ENCODE measurements around the gene AP4M1.

Gene AP4M1

DNA sequence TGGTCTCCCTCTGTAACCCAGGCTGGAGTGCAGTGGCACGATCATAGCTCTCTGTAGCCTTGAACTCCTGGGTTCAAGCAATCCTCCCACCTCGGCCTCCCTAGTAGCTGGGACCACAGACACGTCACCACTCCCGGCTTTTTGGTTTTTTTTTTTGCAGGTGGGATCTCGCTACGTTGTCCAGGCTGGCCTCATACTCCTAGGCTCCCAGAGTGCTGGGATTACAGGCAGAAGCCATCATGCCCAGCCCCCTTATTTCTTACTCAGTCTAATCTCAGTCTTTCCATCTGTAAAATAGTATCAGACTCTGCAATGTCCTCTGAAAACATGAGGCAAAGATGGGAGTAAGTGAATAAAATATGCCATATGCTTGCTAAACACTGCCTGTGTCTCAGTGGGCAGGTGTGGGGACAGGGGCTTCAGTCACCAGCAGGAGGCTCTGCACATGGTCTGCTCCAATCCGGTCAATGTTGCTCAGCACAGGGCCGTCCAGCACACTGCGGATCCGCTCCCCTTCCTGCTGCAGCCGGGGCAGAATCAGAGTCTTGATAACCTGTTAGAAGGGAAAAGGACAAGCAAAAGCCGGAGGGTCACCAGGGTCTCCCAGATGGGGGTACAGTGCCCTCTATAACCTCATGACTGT lies 8.2 kb downstream of the AP4M1 start:
- TF ChIP-seq, protein P1, sequence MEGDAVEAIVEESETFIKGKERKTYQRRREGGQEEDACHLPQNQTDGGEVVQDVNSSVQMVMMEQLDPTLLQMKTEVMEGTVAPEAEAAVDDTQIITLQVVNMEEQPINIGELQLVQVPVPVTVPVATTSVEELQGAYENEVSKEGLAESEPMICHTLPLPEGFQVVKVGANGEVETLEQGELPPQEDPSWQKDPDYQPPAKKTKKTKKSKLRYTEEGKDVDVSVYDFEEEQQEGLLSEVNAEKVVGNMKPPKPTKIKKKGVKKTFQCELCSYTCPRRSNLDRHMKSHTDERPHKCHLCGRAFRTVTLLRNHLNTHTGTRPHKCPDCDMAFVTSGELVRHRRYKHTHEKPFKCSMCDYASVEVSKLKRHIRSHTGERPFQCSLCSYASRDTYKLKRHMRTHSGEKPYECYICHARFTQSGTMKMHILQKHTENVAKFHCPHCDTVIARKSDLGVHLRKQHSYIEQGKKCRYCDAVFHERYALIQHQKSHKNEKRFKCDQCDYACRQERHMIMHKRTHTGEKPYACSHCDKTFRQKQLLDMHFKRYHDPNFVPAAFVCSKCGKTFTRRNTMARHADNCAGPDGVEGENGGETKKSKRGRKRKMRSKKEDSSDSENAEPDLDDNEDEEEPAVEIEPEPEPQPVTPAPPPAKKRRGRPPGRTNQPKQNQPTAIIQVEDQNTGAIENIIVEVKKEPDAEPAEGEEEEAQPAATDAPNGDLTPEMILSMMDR (IDR thresholded peaks at IDR 0.05; ENCODE audit: extremely low read depth, missing control alignments), result no peak

GRCh38 chr7:100111156-100111555 lies 9.7 kb downstream of the AP4M1 start:
- no peak for DNase-seq (ENCODE audit: low spot score)
- TF ChIP-seq, protein P1 (IDR thresholded peaks at IDR 0.05; ENCODE audit: extremely low read depth, missing control alignments), result no peak

More for the DNA sequence above, 8.2 kb downstream of the AP4M1 start:
- DNase-seq (ENCODE audit: low spot score), result no peak

DNA sequence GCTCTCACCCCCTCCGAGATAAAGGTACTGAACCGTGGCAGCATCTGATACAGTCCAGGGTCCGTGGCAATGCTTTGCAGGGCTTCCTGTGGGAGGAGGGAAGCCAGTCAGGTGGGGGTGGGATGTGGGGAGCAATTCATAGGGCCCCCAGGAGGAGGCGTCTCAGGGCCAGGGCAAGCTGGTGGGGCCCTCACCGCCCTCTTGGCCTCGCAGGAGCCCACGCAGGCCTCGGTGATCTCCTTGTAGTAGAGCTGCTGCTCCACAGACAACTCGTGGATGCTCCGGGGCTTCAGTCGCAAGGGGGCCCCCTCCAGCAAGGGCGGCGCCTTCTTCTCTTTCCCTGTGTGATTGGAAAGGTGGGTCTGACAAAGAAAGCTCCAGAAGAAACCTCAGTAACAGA lies 10.5 kb downstream of the AP4M1 start:
- TF ChIP-seq, protein P1 (IDR thresholded peaks at IDR 0.05; ENCODE audit: extremely low read depth, missing control alignments), result no peak

DNA sequence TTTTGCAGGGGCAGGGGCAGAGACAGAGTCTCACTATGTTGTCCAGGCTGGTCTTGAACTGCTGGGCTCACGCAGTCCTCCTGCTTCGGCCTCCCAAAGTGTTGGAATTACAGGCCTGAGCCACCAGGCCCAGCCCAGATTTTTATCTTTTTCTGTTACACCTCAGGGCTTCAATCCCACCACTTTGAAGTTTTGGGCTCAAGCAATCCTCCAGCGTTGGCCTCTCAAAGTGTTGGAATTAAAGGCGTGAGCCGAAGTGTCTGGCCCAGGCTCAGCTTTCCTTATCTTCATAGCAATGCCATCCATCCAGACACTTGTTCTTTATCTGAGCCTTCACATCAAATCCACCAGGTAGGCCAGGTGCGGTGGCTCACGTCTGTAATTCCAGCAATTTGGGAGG lies 13.6 kb downstream of the AP4M1 start:
- no peak for DNase-seq (ENCODE audit: low spot score)
- TF ChIP-seq, protein P1 (IDR thresholded peaks at IDR 0.05; ENCODE audit: extremely low read depth, missing control alignments), result no peak

More for the DNA sequence above, 10.5 kb downstream of the AP4M1 start:
- DNase-seq (ENCODE audit: low spot score), result no peak

GRCh38 chr7:100118388-100119071 lies 17.1 kb downstream of the AP4M1 start:
- no peak for DNase-seq (ENCODE audit: low spot score)
- TF ChIP-seq, protein P1 (IDR thresholded peaks at IDR 0.05; ENCODE audit: extremely low read depth, missing control alignments), result no peak

GRCh38 chr7:100119072-100119969 lies 17.9 kb downstream of the AP4M1 start, which contains the start of the genes CNPY4 and TAF6:
TSS of gene CNPY4 (plus strand) at chr7:100119634. CDS start at chr7:100119745, 111 bp downstream.
TSS of gene TAF6 (minus strand) at chr7:100119358. CDS start at chr7:100114209, 5,149 bp downstream.
- TF ChIP-seq, protein P1 (IDR thresholded peaks at IDR 0.05; ENCODE audit: extremely low read depth, missing control alignments), result no peak

More at GRCh38 chr7:100119072-100119969, 17.9 kb downstream of the AP4M1 start, which contains the start of the genes CNPY4 and TAF6:
- DNase-seq (ENCODE audit: low spot score), result peak; percentile 98

All from GM20000 (cell line).